Panc1 (cell line): Measurements from ENCODE around the gene ASMT. TPM values are rescaled to one million over a fixed set of nuclear protein-coding genes. Genes with fewer than 3 reads are reported as not detected.
"Not testable (repeated sequence)": the region's sequence is repeated elsewhere in the genome, so short reads cannot be mapped to it uniquely, and the experiment has no call there.

ENCODE experiments used
- ATAC-seq: fragments of 200-7000 bp; cut with Tn5 transposase; 2 replicates; pipeline ENCODE4 v1.9.1; 2020; ENCODE audit warnings: mild to moderate bottlenecking, moderate library complexity
- BruUV-seq: library from RNA; stranded (reverse); fragments of 400-500 nt; replicated peaks from 2 replicates; lab custom pipeline; 2021; lab: Mats Ljungman, UMichigan
- CTCF ChIA-PET: fragments of 300-600 bp; sonication (Branson Sonifier 250); formaldehyde crosslinking; loops from one replicate; lab custom pipeline; 2022; ENCODE audit warnings: antibody characterized with exemption; lab: Charles Lee
- POLR2A ChIA-PET: fragments of 300-600 bp; sonication (Branson Sonifier 250); formaldehyde crosslinking; loops from one replicate; lab custom pipeline; 2022; ENCODE audit warnings: antibody characterized with exemption; lab: Charles Lee
- DNase-seq: peaks from one replicate; pipeline ENCODE4 v3.0.0-alpha.2; 2010; ENCODE audit warnings: low read depth, low spot score
- H3K27ac ChIP-seq: 2 replicates; pipeline ENCODE4 v1.5.1; 2011; ENCODE audit warnings: mild to moderate bottlenecking, low read length, inconsistent platforms
- H3K27me3 ChIP-seq: fragments of 200-500 bp; sonication (Bioruptor generic); 2 replicates; pipeline ENCODE4 v1.6.0; 2014; ENCODE audit warnings: low read length, inconsistent platforms; ENCODE audit not compliant: control insufficient read depth, insufficient read depth
- H3K36me3 ChIP-seq: fragments of 200-500 bp; sonication (Bioruptor generic); 2 replicates; pipeline ENCODE4 v1.5.1; 2014; ENCODE audit warnings: inconsistent platforms, mild to moderate bottlenecking, low read length, moderate library complexity; ENCODE audit not compliant: control insufficient read depth, insufficient read depth
- H3K4me1 ChIP-seq: 2 replicates; pipeline ENCODE4 v1.5.1; 2011; ENCODE audit warnings: inconsistent platforms, mild to moderate bottlenecking, low read length, moderate library complexity; ENCODE audit not compliant: control insufficient read depth, insufficient read depth
- H3K4me3 ChIP-seq, 2 experiments: 2 replicates each; pipeline ENCODE4 v1.5.1; 2011 to 2012; ENCODE audit warnings: low read depth in 2 of 2, low read length in 2 of 2, mild to moderate bottlenecking in 2 of 2, inconsistent platforms in 1 of 2, moderate library complexity in 1 of 2
- H3K9me3 ChIP-seq: fragments of 200-500 bp; sonication (Bioruptor generic); 2 replicates; pipeline ENCODE4 v1.5.1; 2014; ENCODE audit warnings: low read depth, mild to moderate bottlenecking, inconsistent platforms, low read length, moderate library complexity; ENCODE audit not compliant: control insufficient read depth, insufficient read depth
- POLR2AphosphoS5 ChIP-seq: IDR thresholded peaks from 2 replicates; pipeline ENCODE4 v1.6.1; 2012; ENCODE audit warnings: mild to moderate bottlenecking, low read depth, low read length, moderate library complexity
- SIN3A ChIP-seq: IDR thresholded peaks from 2 replicates; pipeline ENCODE4 v1.6.1; 2012; ENCODE audit warnings: low read depth, mild to moderate bottlenecking, low read length, moderate library complexity, borderline replicate concordance; ENCODE audit not compliant: insufficient read depth
- TCF7L2 ChIP-seq: IDR thresholded peaks from 2 replicates; pipeline ENCODE4 v1.6.1; 2011; ENCODE audit warnings: mild to moderate bottlenecking, low read depth, low read length, inconsistent platforms
- in situ Hi-C: cut with HindIII; loops from 2 replicates; pipeline ENCODE4 v1.10.0; 2016; ENCODE audit warnings: low sequenced_read_pairs, low pct_unique_long_range_greater_than_20kb
- intact Hi-C: fragments of 100-400 bp; cut with micrococcal nuclease; formaldehyde crosslinking; loops from one replicate; pipeline ENCODE4 v1.10.0; 2022; ENCODE audit not compliant: unreplicated experiment
- total RNA-seq: library from RNA; stranded (reverse); gene quantifications from one replicate; pipeline ENCODE4 v1.2.1, GENCODE V29; 2021; ENCODE audit not compliant: unreplicated experiment
- TF ChIP-seq, protein P1 (sequence below): fragments of 450-650 bp; IDR thresholded peaks from 2 replicates; pipeline ENCODE4 v1.5.1; 2017; ENCODE audit warnings: mild to moderate bottlenecking
- TF ChIP-seq, protein P2 (sequence below), 2 experiments: IDR thresholded peaks; 2 replicates each; pipeline ENCODE4 v1.6.1; 2011 to 2012; ENCODE audit warnings: low read depth in 2 of 2, control low read depth in 1 of 2, low read length in 1 of 2, mild to moderate bottlenecking in 1 of 2, moderate library complexity in 1 of 2; ENCODE audit not compliant: insufficient read depth in 1 of 2

The ASMT gene
- total RNA-seq, 1 experiment from 2014 or later = not detected

DNA sequence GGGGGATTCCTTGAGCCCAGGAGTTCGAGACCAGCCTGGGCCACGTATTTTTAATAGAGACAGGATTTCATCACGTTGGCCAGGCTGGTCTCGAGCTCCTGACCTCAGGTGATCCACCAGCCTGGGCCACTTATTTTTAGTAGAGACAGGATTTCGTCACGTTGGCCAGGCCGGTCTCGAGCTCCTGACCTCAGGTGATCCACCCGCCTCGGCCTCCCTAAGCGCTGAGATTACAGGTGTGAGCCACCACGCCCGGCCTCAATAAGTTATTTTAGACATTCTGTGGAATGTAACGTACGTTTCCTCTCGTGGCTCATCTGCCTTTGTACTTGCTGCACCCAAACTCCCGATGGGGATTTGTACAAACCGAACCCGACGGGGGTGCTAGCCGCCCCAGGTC, 8.8 kb downstream of the ASMT start:
- TF ChIP-seq POLR2AphosphoS5 (no peak), SIN3A (no peak), TCF7L2 (no peak)
- TF ChIP-seq, protein P1, sequence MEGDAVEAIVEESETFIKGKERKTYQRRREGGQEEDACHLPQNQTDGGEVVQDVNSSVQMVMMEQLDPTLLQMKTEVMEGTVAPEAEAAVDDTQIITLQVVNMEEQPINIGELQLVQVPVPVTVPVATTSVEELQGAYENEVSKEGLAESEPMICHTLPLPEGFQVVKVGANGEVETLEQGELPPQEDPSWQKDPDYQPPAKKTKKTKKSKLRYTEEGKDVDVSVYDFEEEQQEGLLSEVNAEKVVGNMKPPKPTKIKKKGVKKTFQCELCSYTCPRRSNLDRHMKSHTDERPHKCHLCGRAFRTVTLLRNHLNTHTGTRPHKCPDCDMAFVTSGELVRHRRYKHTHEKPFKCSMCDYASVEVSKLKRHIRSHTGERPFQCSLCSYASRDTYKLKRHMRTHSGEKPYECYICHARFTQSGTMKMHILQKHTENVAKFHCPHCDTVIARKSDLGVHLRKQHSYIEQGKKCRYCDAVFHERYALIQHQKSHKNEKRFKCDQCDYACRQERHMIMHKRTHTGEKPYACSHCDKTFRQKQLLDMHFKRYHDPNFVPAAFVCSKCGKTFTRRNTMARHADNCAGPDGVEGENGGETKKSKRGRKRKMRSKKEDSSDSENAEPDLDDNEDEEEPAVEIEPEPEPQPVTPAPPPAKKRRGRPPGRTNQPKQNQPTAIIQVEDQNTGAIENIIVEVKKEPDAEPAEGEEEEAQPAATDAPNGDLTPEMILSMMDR = no peak
- TF ChIP-seq, protein P2, sequence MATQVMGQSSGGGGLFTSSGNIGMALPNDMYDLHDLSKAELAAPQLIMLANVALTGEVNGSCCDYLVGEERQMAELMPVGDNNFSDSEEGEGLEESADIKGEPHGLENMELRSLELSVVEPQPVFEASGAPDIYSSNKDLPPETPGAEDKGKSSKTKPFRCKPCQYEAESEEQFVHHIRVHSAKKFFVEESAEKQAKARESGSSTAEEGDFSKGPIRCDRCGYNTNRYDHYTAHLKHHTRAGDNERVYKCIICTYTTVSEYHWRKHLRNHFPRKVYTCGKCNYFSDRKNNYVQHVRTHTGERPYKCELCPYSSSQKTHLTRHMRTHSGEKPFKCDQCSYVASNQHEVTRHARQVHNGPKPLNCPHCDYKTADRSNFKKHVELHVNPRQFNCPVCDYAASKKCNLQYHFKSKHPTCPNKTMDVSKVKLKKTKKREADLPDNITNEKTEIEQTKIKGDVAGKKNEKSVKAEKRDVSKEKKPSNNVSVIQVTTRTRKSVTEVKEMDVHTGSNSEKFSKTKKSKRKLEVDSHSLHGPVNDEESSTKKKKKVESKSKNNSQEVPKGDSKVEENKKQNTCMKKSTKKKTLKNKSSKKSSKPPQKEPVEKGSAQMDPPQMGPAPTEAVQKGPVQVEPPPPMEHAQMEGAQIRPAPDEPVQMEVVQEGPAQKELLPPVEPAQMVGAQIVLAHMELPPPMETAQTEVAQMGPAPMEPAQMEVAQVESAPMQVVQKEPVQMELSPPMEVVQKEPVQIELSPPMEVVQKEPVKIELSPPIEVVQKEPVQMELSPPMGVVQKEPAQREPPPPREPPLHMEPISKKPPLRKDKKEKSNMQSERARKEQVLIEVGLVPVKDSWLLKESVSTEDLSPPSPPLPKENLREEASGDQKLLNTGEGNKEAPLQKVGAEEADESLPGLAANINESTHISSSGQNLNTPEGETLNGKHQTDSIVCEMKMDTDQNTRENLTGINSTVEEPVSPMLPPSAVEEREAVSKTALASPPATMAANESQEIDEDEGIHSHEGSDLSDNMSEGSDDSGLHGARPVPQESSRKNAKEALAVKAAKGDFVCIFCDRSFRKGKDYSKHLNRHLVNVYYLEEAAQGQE (IDR thresholded peaks at IDR 0.05; ENCODE audit: insufficient read depth in 1 of 2, low read depth in 2 of 2, low read length in 1 of 2) = no peak
- POLR2A ChIA-PET = no interaction called here
- in situ Hi-C loops (no loop called here), intact Hi-C loops (no loop called here)
- Histone ChIP-seq H3K4me1 (no peaks in the 10 kb centered on the region), H3K27me3 (no peaks in the 10 kb centered on the region), H3K9me3 (no peaks in the 10 kb centered on the region), H3K36me3 (no peaks in the 10 kb centered on the region), H3K27ac (no peak overlapping the region), H3K4me3 (no peak overlapping the region)
- BruUV-seq = no TSS peak
- no peak for ATAC-seq
- CTCF ChIA-PET = no interaction called here
- DNase-seq = no peak

DNA sequence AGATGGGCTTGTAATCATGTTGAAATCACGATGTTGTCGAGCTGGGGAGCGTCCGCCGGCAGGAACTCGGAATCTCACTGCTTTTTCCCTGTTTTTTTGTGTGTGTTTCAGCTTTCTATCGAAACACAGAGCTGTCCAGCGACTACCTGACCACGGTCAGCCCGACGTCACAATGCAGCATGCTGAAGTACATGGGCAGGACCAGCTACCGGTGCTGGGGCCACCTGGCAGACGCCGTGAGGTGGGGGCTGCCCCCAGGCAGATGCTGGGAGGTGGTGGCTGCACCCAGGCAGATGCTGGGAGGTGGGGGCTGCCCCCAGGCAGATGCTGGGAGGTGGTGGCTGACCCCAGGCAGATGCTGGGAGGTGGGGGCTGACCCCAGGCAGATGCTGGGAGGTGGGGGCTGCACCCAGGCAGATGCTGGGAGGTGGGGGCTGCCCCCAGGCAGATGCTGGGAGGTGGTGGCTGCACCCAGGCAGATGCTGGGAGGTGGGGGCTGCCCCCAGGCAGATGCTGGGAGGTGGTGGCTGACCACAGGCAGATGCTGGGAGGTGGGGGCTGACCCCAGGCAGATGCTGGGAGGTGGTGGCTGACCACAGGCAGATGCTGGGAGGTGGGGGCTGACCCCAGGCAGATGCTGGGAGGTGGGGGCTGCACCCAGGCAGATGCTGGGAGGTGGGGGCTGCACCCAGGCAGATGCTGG, 9.4 kb downstream of the ASMT start:
- H3K36me3 ChIP-seq, ATAC-seq, intact Hi-C loops: not testable (repeated sequence)

DNA sequence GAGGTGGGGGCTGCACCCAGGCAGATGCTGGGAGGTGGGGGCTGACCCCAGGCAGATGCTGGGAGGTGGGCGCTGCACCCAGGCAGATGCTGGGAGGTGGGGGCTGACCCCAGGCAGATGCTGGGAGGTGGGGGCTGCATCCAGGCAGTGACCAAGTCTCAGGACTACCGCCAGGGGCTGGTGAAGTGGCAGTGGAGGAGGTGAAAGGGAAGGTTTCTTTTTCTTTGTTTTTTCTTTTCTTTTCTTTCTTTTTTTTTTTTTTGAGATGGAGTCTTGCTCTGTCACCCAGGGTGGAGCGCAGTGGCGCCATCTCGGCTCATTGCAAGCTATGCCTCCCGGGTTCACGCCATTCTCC, 10.0 kb downstream of the ASMT start:
- POLR2A ChIA-PET, H3K36me3 ChIP-seq, in situ Hi-C loops, H3K9me3 ChIP-seq, CTCF ChIA-PET, H3K27ac ChIP-seq, intact Hi-C loops, DNase-seq, H3K27me3 ChIP-seq, H3K4me3 ChIP-seq, H3K4me1 ChIP-seq, ATAC-seq, BruUV-seq: not testable (repeated sequence)

More for the DNA sequence above, 9.4 kb downstream of the ASMT start:
- DNase-seq, H3K9me3 ChIP-seq, H3K4me3 ChIP-seq, CTCF ChIA-PET, H3K27me3 ChIP-seq, in situ Hi-C loops, POLR2A ChIA-PET, BruUV-seq, H3K4me1 ChIP-seq, H3K27ac ChIP-seq: not testable (repeated sequence)
